Renal pelvis (tissue), 12 donors: ENCODE results near the gene PRPF38A. TPM values are rescaled to one million over a fixed set of nuclear protein-coding genes. Genes with fewer than 3 reads are reported as not detected.
A peak's percentile ranks its signal among the peaks of the same experiment; 100 is the strongest.

Experiments used
- DNase-seq: peaks from one replicate; pipeline ENCODE4 v3.0.0-alpha.2; 2013
- long read RNA-seq, 16 experiments: transcript quantifications; one replicate each; lab custom pipeline, GENCODE V29; 2026
- polyA plus RNA-seq, 3 donors: library from polyadenylated mRNA; unstranded; fragments of 120-200 nt; gene quantifications; one replicate each; pipeline ENCODE4 v1.2.1, GENCODE V29; 2013; ENCODE audit not compliant: insufficient read length in 3 of 3

PRPF38A gene
- 10 to 100 TPM; 74.4 to 80.0 (median 77.5) TPM for polyA plus RNA-seq
- long read RNA-seq, donor 1, full-length matches to known transcripts, result 11 of 21 reads
- long read RNA-seq, donor 1, partial matches to known transcripts, result 10 of 21 reads
- long read RNA-seq, donor 1, other reads (novel, unspliced or antisense), result 0 of 21 reads
- long read RNA-seq, donor 2, full-length matches to known transcripts, result 19 of 54 reads
- long read RNA-seq, donor 2, partial matches to known transcripts, result 27 of 54 reads
- long read RNA-seq, donor 2, other reads (novel, unspliced or antisense), result 8 of 54 reads
- long read RNA-seq, donor 3, full-length matches to known transcripts, result 17 of 23 reads
- long read RNA-seq, donor 3, partial matches to known transcripts, result 6 of 23 reads
- long read RNA-seq, donor 3, other reads (novel, unspliced or antisense), result 0 of 23 reads
- long read RNA-seq, donor 4, full-length matches to known transcripts, result 14 of 34 reads
- long read RNA-seq, donor 4, partial matches to known transcripts, result 20 of 34 reads
- long read RNA-seq, donor 4, other reads (novel, unspliced or antisense), result 0 of 34 reads
- long read RNA-seq, donor 5, full-length matches to known transcripts, result 4 of 4 reads
- long read RNA-seq, donor 5, partial matches to known transcripts, result 0 of 4 reads
- long read RNA-seq, donor 5, other reads (novel, unspliced or antisense), result 0 of 4 reads
- long read RNA-seq, donor 6, full-length matches to known transcripts, result 13 of 50 reads
- long read RNA-seq, donor 6, partial matches to known transcripts, result 37 of 50 reads
- long read RNA-seq, donor 6, other reads (novel, unspliced or antisense), result 0 of 50 reads
- long read RNA-seq, donor 7, full-length matches to known transcripts, result 21 of 28 reads
- long read RNA-seq, donor 7, partial matches to known transcripts, result 7 of 28 reads
- long read RNA-seq, donor 7, other reads (novel, unspliced or antisense), result 0 of 28 reads
- long read RNA-seq, donor 8, full-length matches to known transcripts, result 10 of 10 reads
- long read RNA-seq, donor 8, partial matches to known transcripts, result 0 of 10 reads
- long read RNA-seq, donor 8, other reads (novel, unspliced or antisense), result 0 of 10 reads
- long read RNA-seq, donor 9, full-length matches to known transcripts, result 21 of 39 reads
- long read RNA-seq, donor 9, partial matches to known transcripts, result 18 of 39 reads
- long read RNA-seq, donor 9, other reads (novel, unspliced or antisense), result 0 of 39 reads
- long read RNA-seq, donor 10, full-length matches to known transcripts, result 27 of 48 reads
- long read RNA-seq, donor 10, partial matches to known transcripts, result 14 of 48 reads
- long read RNA-seq, donor 10, other reads (novel, unspliced or antisense), result 7 of 48 reads
- long read RNA-seq, donor 11, full-length matches to known transcripts, result 14 of 14 reads
- long read RNA-seq, donor 11, partial matches to known transcripts, result 0 of 14 reads
- long read RNA-seq, donor 11, other reads (novel, unspliced or antisense), result 0 of 14 reads
- long read RNA-seq, donor 12, full-length matches to known transcripts, result 33 of 73 reads
- long read RNA-seq, donor 12, partial matches to known transcripts, result 40 of 73 reads
- long read RNA-seq, donor 12, other reads (novel, unspliced or antisense), result 0 of 73 reads
- long read RNA-seq, donor 13, full-length matches to known transcripts, result 13 of 13 reads
- long read RNA-seq, donor 13, partial matches to known transcripts, result 0 of 13 reads
- long read RNA-seq, donor 13, other reads (novel, unspliced or antisense), result 0 of 13 reads
- long read RNA-seq, donor 14, result 0 reads
- long read RNA-seq, donor 15, full-length matches to known transcripts, result 22 of 39 reads
- long read RNA-seq, donor 15, partial matches to known transcripts, result 11 of 39 reads
- long read RNA-seq, donor 15, other reads (novel, unspliced or antisense), result 6 of 39 reads
- long read RNA-seq, donor 16, full-length matches to known transcripts, result 26 of 44 reads
- long read RNA-seq, donor 16, partial matches to known transcripts, result 18 of 44 reads
- long read RNA-seq, donor 16, other reads (novel, unspliced or antisense), result 0 of 44 reads

- peak; percentile 98 for DNase-seq
Observed at GRCh38 chr1:52404116-52404974, at the start of gene PRPF38A, which contains the start of gene ORC1. Gene PRPF38A (plus strand): TSS chr1:52404602. CDS start chr1:52404750, 148 bp downstream. Gene ORC1 (minus strand): TSS chr1:52404423. CDS start chr1:52402223, 2,200 bp downstream.

GRCh38 chr1:52355436-52355835 lies 49.0 kb upstream of the PRPF38A start:
- DNase-seq, result no peak

- no peak for DNase-seq
Observed at GRCh38 chr1:52355847-52356505, 48.4 kb upstream of the PRPF38A start.

- DNase-seq, result no peak
Observed at GRCh38 chr1:52356818-52357355, 47.5 kb upstream of the PRPF38A start.

- DNase-seq, result no peak
Observed at GRCh38 chr1:52357397-52357796, 47.0 kb upstream of the PRPF38A start.

- no peak for DNase-seq
Observed at GRCh38 chr1:52358851-52359497, 45.4 kb upstream of the PRPF38A start.

GRCh38 chr1:52359676-52360594 lies 44.5 kb upstream of the PRPF38A start:
- DNase-seq, result no peak

- DNase-seq, result no peak
Observed at GRCh38 chr1:52360595-52360968, 43.8 kb upstream of the PRPF38A start.

GRCh38 chr1:52364235-52364839 lies 40.1 kb upstream of the PRPF38A start:
- DNase-seq, result no peak

- no peak for DNase-seq
Observed at GRCh38 chr1:52365071-52365745, 39.2 kb upstream of the PRPF38A start.

- peak; percentile 97 for DNase-seq
Observed at GRCh38 chr1:52365746-52366516, 38.5 kb upstream of the PRPF38A start, which contains the start of gene CC2D1B. Gene CC2D1B (minus strand): TSS chr1:52366205. CDS start chr1:52364620, 1,585 bp downstream.

- DNase-seq, result no peak
Observed at GRCh38 chr1:52366517-52366827, 37.9 kb upstream of the PRPF38A start.

GRCh38 chr1:52367272-52367671 lies 37.1 kb upstream of the PRPF38A start:
- DNase-seq, result no peak

- DNase-seq, result peak; percentile 61
Observed at GRCh38 chr1:52368383-52369172, 35.8 kb upstream of the PRPF38A start.
